GM18951 (cell line): ENCODE results near the gene DIP2B.

Source experiments
- POLR2A ChIP-seq: IDR thresholded peaks from 4 replicates; pipeline ENCODE4 v1.6.1; 2011; ENCODE audit warnings: mild to moderate bottlenecking; ENCODE audit not compliant: insufficient read length, insufficient read depth; ENCODE audit errors: extremely low read depth
- in situ Hi-C: fragments of 300-500 bp; cut with MboI; formaldehyde crosslinking; loops from one replicate; pipeline ENCODE4 v1.12.0; 2022; ENCODE audit warnings: low sequenced_read_pairs, mixed read lengths, inconsistent platforms; ENCODE audit not compliant: unreplicated experiment

The DIP2B gene

DNA sequence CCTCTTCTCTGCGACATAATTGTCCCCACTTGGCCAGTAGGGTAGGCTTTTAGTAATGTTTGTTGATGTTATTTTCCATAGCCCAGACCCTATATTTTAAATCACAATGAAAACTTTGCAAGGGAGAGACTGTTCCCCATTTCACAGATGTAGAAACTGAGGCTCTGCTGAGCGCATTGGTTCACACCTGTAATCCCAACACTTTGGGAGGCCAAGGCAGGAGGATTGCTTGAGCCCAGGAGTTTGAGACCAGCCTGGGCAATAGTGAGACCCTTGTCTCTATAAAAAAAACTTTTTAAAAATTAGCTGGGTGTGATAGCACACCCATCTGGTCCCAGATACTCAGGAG, 114.8 kb downstream of the DIP2B start:
- no peak for TF ChIP-seq POLR2A
- in situ Hi-C loops, result no loop called here

DNA sequence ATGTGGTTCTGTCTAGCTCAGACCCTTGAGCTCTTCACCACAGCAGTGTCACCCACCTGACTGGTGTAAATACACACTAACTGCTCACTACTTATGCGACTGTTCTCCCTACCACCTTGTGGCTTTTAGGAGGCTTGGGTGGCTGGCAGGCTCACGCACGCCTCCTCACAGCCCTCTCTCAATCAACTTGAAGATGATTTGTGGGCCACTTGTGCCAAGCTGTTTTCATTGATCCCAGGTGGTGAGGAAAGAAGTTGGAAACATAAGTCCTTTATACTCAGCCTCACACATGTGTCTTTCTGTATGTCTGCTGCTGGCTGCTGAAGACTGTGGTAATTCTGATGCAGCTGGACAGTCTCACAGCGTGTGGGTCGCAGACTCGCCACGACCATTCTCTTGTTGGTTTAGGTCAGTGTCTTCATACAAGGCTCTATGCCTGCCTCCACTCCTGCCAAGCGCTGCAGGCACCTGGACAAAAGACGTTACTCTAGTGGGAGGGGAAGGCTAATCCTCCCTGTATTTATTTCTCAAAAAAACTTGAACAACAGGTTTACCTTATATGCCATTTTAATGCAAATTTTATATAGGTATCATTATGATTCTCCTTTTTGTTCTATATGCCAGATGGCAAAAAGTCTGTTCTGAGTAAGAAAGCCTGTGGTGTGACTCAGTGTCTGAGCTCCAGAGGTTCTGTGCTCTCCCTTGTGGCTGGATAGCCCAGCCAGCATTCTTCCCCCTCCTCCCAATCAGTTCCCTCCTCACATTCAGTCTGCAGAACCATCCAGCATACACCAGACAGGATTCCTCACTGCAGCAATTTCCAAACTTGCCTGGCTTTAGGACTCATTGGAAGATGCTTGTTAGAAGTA, 115.6 kb downstream of the DIP2B start:
- no peak for TF ChIP-seq POLR2A
- in situ Hi-C loops, result no loop called here

DNA sequence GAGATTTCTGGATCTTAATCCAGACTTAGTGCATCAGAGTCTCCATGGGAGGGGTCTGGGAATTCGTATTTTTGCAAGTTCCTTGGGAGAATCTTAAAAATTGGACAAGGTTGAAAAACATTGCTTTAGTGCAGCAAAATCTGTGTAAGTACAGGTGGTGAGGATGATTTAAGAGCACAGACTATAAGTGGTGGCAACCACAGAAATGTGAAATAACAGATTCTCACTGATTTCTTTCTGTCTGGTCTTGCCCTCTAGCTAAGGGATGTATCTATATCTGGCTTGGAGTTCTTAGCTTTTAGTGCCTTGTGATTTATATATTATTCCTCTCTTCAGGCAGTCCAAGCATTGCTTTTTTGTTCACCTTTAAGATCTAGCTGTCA, 116.2 kb downstream of the DIP2B start:
- in situ Hi-C loops, result no loop called here
- no peak for TF ChIP-seq POLR2A

DNA sequence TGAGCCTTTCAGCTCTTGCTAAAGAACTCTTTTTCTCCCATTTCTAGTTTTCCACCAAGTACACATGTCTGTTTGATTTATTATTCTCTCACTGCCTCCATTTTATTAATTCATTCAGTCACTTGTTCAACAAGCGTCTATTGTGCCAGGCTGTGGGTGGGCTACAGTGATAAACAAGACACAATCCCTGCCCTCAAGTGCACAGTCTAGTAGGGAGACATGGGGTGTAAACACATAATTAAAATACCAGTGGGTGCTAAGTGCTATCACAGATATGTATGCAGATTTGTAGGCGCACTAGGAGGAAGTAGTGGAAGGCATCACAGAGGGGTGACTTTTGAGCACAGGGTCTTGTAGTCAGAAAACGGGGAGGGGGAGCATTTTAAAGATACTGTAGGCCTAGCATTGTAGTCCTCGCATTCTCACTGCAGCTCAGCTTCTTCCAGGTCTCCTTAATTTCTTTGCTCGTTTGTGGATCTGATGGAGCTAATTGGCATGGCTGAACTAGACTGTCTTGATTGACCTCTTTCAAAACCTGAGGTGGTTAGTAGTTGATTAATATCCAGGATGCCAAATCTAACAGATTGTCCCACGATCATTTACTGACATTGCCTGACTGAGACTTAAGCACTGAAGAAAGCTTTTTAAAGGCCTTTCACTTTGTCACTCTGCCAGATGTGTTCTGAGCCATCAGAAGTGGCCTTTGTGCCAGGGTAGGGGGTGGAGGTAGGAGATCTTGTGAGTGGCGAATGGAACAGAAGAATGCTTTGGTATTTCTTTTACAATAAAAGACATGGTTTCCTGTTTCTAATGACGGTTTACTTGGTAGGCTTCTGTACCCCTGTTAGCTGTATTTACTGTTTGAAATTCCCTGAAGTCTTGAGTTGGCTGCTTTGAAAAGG, 116.9 kb downstream of the DIP2B start:
- TF ChIP-seq POLR2A, result no peak
- in situ Hi-C loops, result no loop called here

DNA sequence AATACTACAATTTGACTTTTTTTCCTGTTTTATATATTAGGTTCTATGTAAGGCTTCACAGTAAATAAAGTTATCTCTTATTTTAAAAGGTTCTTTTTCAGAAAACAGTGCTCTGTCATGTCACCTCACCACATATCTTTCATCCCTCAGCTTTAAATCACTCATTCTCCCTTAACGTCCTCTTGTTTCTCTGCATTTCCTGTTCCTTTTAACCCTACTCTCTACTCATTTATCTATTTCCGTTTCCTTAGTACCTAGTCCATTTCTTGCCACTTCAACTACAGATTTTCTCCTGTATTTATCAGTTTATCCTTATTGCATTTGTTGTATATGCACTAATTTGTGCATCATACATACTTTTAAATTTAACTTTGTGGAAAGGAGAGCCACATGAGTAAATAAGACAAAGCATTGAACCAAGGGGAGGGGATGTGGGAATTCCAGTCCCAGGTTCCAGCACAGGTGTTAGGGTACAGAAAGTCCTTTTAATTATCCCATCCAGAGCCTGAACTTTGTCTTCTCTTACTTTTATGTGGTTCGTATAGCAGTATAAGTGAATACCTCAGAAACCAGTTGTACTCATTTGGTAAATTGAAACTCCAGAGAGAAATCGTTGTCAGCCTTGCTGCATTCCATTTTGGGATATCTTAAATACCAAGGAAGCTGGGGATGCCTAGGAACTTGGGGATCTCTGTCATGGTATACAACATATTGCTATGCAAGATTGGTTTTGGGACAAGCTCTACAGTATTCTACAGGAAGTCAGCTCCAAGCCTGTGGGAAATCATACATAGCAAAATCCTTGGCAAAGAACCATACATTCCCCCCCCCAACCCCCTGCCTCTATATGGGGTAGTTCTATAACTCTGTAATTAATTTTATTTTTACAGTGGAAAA, 120.5 kb downstream of the DIP2B start:
- in situ Hi-C loops, result no loop called here
- TF ChIP-seq POLR2A, result no peak

DNA sequence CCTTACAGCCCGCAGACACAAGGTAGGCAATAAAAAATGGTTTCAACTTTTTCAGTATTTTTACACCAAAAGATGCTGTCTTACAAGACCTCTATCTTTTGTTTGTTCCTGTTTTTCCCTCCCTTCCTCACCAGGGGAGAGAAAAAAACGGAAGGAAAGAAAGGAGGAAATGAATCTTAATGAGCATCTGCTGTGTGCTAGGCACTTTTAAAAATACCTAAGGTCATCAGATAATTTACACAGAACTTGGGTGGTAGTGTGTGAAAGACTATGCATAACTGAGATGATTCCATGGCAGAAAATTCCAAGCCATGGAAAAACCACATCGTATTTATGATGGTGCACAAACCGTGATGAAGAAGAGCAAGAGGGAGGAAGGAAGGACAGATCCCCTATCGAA, 121.2 kb downstream of the DIP2B start:
- in situ Hi-C loops, result no loop called here
- no peak for TF ChIP-seq POLR2A

DNA sequence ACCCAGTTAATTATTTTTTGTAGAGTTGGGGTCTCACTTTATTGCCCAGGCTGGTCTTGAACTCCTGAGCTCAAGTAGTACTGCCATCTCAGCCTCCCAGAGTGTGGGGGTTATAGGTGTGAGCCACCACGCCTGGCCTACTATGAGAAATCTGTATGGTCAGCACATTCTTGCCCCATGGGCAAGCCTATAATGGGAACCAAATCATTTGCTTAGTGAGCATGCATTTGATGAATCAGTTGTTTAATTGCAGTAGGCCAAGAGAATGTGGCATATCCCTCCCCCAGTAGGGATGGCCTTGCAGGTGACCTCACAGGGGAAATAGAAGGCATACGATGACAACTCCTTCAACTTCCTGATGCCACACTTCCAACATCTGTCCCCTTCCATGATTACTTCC, 122.7 kb downstream of the DIP2B start:
- no peak for TF ChIP-seq POLR2A
- in situ Hi-C loops, result no loop called here

DNA sequence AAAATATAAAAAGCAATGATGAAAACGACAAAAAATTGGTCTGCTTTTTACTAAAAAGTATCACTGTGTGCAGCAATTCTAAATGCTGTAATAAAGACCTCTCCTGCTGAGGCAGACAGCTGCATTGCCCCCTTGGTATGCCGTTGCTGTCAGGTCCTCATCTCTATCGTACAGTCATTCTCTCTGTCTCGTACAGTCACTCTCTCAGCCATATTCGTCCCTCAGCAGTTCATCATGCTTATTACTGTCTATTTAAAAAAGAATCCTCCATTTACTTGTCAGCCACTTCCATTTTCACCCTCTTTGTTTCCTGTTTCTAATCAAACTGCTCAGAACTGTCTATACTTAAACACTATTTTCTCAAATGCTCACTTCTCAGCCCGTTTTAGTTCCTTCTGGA, 123.6 kb downstream of the DIP2B start:
- in situ Hi-C loops, result no loop called here
- TF ChIP-seq POLR2A, result no peak

DNA sequence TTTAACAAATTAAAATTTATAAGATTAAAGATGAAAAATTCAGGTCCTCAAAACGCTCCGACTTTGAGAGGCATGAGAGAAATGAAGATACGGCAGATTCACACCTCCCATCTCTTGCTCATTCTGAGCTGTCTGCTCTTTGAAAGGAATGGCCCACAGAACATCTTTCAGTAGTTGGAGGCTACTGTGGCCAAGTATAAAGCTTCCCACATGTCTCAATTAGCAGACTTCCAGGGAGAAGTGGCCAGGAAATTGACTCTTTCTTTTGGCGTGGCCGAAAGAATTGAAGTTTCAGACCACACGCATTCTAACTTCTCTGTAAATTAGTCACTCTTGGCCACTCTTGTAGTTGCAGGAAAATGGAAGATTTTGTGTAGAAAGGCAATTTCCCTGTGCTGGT, 129.2 kb downstream of the DIP2B start:
- in situ Hi-C loops, result no loop called here
- TF ChIP-seq POLR2A, result no peak

DNA sequence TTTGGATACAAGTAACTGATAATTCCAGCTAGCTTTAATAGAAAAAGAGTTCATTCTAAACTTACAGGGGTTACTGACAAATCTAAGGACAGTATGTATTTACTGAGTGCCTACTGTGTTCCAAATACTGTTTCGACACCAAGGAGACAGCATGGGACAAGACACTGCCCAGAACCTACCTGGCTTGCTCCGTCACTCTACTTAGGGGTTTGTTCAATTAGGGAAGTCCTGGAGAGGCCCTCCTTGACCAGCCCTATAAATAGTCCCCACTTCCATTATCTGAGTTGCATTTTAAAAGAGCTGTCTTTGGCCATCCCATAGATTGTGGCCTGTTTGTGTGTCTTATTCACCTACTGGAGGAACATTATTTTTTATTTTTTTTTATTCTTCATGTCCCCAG, 129.6 kb downstream of the DIP2B start:
- in situ Hi-C loops, result no loop called here
- TF ChIP-seq POLR2A, result no peak

DNA sequence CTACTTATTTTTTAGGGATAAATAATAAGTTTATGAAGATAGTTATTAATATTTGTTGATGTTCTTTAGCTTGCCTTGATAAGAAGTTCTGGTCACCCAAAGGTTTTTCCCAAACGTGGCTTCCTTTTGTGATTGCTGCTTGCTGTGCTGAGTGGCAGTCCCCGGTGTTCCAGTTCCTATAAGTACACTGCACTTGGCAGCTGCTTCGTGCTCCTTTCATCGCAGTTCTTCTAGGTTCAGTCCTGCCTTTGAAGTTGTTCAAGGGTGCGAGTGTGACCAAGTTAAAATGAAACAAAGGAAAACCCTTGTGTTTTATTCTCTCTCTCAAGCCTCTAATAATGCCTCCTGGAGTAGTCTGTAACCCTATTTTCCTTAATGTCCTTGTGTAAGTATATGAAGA, 130.6 kb downstream of the DIP2B start:
- in situ Hi-C loops, result loop anchor here (5.0 kb wide), 1 partner anchor 128 kb away; no protein-coding TSS in a partner anchor
- no peak for TF ChIP-seq POLR2A

DNA sequence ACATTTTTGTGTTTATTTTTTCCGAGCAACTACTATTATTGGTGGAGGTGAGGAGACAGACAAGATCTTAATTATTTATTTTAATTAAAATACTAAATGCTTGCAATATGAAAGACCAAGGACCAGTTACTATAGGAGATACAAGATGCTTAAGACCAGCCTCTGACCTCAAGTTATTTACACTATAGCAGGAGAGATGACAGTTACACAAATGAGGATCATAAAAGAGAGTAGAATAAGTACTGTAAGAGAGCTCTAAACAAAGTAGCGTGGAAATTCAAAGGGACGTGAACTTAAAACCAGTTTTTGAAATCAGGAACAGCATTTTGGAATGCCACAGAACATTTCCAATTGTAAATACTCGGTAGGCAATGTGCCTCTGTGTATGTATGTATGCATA, 131.1 kb downstream of the DIP2B start:
- in situ Hi-C loops, result loop anchor here (5.0 kb wide), 1 partner anchor 129 kb away; no protein-coding TSS in a partner anchor
- TF ChIP-seq POLR2A, result no peak

DNA sequence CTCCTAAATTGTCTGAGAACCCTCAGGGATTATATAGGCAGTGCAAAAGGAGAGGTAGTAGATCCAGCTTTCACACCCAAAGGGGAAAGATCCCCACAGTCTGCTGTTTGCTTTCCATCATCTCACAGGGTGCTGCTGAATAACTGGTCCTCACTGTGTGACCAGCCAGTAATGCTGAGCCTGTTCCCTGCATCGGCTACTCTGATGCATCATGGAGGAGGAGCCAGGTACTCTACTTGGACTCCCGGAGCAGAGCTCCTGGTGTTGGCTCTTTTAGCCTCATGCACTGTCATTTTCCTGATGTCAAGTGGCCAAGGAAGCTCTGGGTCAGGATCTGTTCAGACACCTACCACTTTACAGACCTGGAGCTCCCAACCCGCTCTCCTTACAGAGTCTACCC, 131.7 kb downstream of the DIP2B start:
- in situ Hi-C loops, result loop anchor here (5.0 kb wide), 1 partner anchor 129 kb away; no protein-coding TSS in a partner anchor
- TF ChIP-seq POLR2A, result no peak
